T-helper 17 cell (primary cell): ENCODE data around the gene RBMS3. TPM values are rescaled to one million over a fixed set of nuclear protein-coding genes. Genes with fewer than 3 reads are reported as not detected.
"Not testable (repeated sequence)": the region's sequence is repeated elsewhere in the genome, so short reads cannot be mapped to it uniquely, and the experiment has no call there.

ENCODE experiments used
- ATAC-seq: fragments of 150-1000 bp; cut with Tn5 transposase; 2 replicates; pipeline ENCODE4 v1.10.0; 2021; ENCODE audit warnings: mild to moderate bottlenecking, moderate library complexity
- DNase-seq, 3 donors: peaks; one replicate each; pipeline versions ENCODE4 v3.0.0 to v3.0.0-alpha.2; 2020 to 2021
- H3K9me3 ChIP-seq: one replicate; pipeline ENCODE4 v1.7.0; 2013; ENCODE audit warnings: low read length, mild to moderate bottlenecking; ENCODE audit not compliant: control insufficient read depth, poor library complexity, severe bottlenecking
- H3K27ac Mint-ChIP-seq: one replicate; pipeline ENCODE4 v1.8.0; 2022; ENCODE audit warnings: mild to moderate bottlenecking, moderate library complexity, mixed read lengths
- H3K27me3 Mint-ChIP-seq: one replicate; pipeline ENCODE4 v1.8.0; 2022; ENCODE audit warnings: mixed read lengths
- H3K36me3 Mint-ChIP-seq: one replicate; pipeline ENCODE4 v1.8.0; 2022; ENCODE audit warnings: low read depth, mixed read lengths
- H3K4me1 Mint-ChIP-seq: one replicate; pipeline ENCODE4 v1.8.0; 2022; ENCODE audit warnings: mild to moderate bottlenecking, mixed read lengths
- H3K4me3 Mint-ChIP-seq: one replicate; pipeline ENCODE4 v1.8.0; 2022; ENCODE audit warnings: mild to moderate bottlenecking, moderate library complexity, mixed read lengths
- total RNA-seq, 4 donors: library from RNA in 2 of 4; stranded (reverse) in 2 of 4; gene quantifications; one replicate each; pipeline ENCODE4 v1.2.3 and lab custom pipeline; 2022 to 2026

Gene RBMS3
- total RNA-seq, 2 donors from 2014 or later: 0.37 to 1.7 TPM

DNA sequence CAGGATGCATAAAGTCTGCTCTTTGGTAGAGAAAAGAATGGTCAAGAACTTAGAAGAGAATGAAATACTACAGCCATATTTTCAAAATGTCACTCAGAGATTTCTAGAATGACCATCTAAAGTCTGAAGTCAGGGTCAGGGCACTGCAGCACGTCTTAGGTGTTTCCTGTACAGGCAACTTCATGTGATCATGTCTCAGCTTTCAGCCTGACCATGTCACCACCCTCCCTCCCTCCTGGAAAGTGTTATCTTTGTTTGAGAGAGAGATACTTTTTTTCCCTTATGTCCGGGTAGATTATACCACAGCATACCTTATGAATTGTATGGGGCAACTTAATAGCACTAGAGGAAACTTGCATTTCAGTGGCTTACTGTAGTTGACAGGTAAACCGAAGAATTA is 767.6 kb downstream of the RBMS3 start:
- H3K27me3 Mint-ChIP-seq: peaks cover 55% of the 10 kb centered on the region
- H3K4me3 Mint-ChIP-seq: no peak overlapping the region
- DNase-seq (no peak), ATAC-seq (no peak)
- H3K4me1 Mint-ChIP-seq: no peaks in the 10 kb centered on the region
- no peaks in the 10 kb centered on the region for H3K36me3 Mint-ChIP-seq
- no peaks in the 10 kb centered on the region for H3K9me3 ChIP-seq
- no peak overlapping the region for H3K27ac Mint-ChIP-seq

DNA sequence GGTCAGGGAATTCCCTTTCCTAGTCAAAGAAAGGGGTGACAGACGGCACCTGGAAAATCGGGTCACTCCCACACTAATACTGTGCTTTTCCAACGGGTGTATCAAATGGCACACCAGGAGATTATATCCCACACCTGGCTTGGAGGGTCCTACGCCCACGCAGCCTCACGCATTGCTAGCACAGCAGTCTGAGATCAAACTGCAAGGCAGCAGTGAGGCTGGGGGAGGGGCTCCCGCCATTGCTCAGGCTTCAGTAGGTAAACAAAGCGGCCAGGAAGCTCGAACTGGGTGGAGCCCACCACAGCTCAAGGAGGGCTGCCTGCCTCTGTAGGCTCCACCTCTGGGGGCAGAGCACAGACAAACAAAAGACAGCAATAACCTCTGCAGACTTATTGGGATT is 769.2 kb downstream of the RBMS3 start:
- not testable (repeated sequence) for DNase-seq, H3K36me3 Mint-ChIP-seq, H3K27ac Mint-ChIP-seq, ATAC-seq, H3K4me1 Mint-ChIP-seq, H3K4me3 Mint-ChIP-seq, H3K9me3 ChIP-seq
- peaks cover 44% of the 10 kb centered on the region for H3K27me3 Mint-ChIP-seq

DNA sequence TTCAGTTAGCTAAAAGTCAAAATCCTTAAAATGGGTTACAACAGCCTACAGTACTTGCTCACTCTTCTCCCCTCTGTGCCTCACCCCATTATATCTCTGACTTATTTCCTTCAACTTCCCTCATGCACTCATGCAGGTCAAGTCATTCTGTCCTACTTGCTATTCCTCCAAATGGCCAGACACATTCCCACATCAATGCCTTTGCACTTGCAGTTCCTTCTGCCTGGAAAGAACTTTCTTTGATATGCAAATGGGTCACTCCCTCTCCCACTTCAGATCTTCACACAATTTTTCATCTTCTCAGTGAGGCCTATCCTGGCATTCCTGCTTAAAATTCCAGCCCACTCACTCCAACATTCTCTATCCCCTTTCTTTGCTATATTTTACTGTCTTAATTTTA is 778.4 kb downstream of the RBMS3 start:
- no peak overlapping the region for H3K4me3 Mint-ChIP-seq
- ATAC-seq (no peak), DNase-seq (no peak)
- no peak overlapping the region for H3K27ac Mint-ChIP-seq
- H3K4me1 Mint-ChIP-seq: no peaks in the 10 kb centered on the region
- no peaks in the 10 kb centered on the region for H3K36me3 Mint-ChIP-seq
- H3K9me3 ChIP-seq: no peaks in the 10 kb centered on the region
- H3K27me3 Mint-ChIP-seq: peaks cover 4% of the 10 kb centered on the region
